Stimulated activated CD4-positive, alpha-beta T cell treated with anti-CD3 and anti-CD28 coated beads, Interleukin-1b, Interleukin-23, amount 100 ng/mL, for 1 hour (primary cell): ENCODE measurements around the gene SIRPG.
"Not testable (repeated sequence)": the region's sequence is repeated elsewhere in the genome, so short reads cannot be mapped to it uniquely, and the experiment has no call there.

ENCODE experiments used
- DNase-seq, 2 donors: peaks; one replicate each; pipeline ENCODE4 v3.0.0-alpha.2; 2020; ENCODE audit warnings: low read depth in 2 of 2

SIRPG gene

GRCh38 chr20:1671891-1672669 is 14.5 kb upstream of the SIRPG start:
- DNase-seq = no peak

GRCh38 chr20:1669304-1669703 is 11.7 kb upstream of the SIRPG start:
- no peak for DNase-seq

- no peak for DNase-seq
Measured at GRCh38 chr20:1667502-1668085, 10.0 kb upstream of the SIRPG start.

- no peak for DNase-seq
Measured at GRCh38 chr20:1666802-1667201, 9.2 kb upstream of the SIRPG start.

- DNase-seq = no peak
Measured at GRCh38 chr20:1665345-1665744, 7.8 kb upstream of the SIRPG start.

- DNase-seq = no peak
Measured at GRCh38 chr20:1664911-1665310, 7.3 kb upstream of the SIRPG start.

GRCh38 chr20:1663917-1664316 is 6.3 kb upstream of the SIRPG start:
- DNase-seq = no peak

- no peak for DNase-seq
Measured at GRCh38 chr20:1661542-1662299, 4.1 kb upstream of the SIRPG start.

- DNase-seq = no peak
Measured at GRCh38 chr20:1660246-1660645, 2.7 kb upstream of the SIRPG start.

- DNase-seq = no peak
Measured at GRCh38 chr20:1656844-1657243, 735 bp downstream of the SIRPG start.

- DNase-seq = no peak
Measured at GRCh38 chr20:1654996-1655395, 2.6 kb downstream of the SIRPG start.

- DNase-seq = no peak
Measured at GRCh38 chr20:1652960-1653359, 4.6 kb downstream of the SIRPG start.

GRCh38 chr20:1652104-1652503 is 5.5 kb downstream of the SIRPG start:
- DNase-seq = no peak

GRCh38 chr20:1651268-1652058 is 6.1 kb downstream of the SIRPG start:
- no peak for DNase-seq

GRCh38 chr20:1648101-1648500 is 9.5 kb downstream of the SIRPG start:
- DNase-seq = no peak

GRCh38 chr20:1646975-1647431 is 10.6 kb downstream of the SIRPG start:
- no peak for DNase-seq

GRCh38 chr20:1644101-1644962 is 13.2 kb downstream of the SIRPG start:
- no peak for DNase-seq

- not testable (repeated sequence) for DNase-seq
Measured at GRCh38 chr20:1638643-1639042, 18.9 kb downstream of the SIRPG start.

GRCh38 chr20:1637755-1638154 is 19.8 kb downstream of the SIRPG start:
- no peak for DNase-seq

GRCh38 chr20:1637226-1637625 is 20.4 kb downstream of the SIRPG start:
- no peak for DNase-seq

GRCh38 chr20:1636621-1637020 is 21.0 kb downstream of the SIRPG start:
- no peak for DNase-seq
